NB4 (cell line): ENCODE results near the gene OR10G8.

ENCODE experiments used
- DNase-seq: peaks from one replicate; pipeline ENCODE4 v3.0.0; 2010; ENCODE audit warnings: low read depth
- H3K4me3 ChIP-seq: one replicate; pipeline ENCODE4 v1.5.1; 2011; ENCODE audit warnings: mild to moderate bottlenecking, low read depth, low read length, moderate library complexity
- CTCF ChIP-seq: IDR thresholded peaks from one replicate; pipeline ENCODE4 v1.5.1; 2012; ENCODE audit warnings: low read depth, low read length
- MAX ChIP-seq: IDR thresholded peaks from 2 replicates; pipeline ENCODE4 v1.6.1; 2011; ENCODE audit warnings: low read depth, low read length
- MYC ChIP-seq: IDR thresholded peaks from 2 replicates; pipeline ENCODE4 v1.6.1; 2011; ENCODE audit warnings: low read depth, low read length
- POLR2A ChIP-seq: IDR thresholded peaks from 2 replicates; pipeline ENCODE4 v1.6.1; 2011; ENCODE audit warnings: mild to moderate bottlenecking; ENCODE audit not compliant: insufficient read length; ENCODE audit errors: extremely low read depth

OR10G8 gene

GRCh38 chr11:124069429-124070401 is 43.1 kb downstream of the OR10G8 start:
- peak; percentile 86 for DNase-seq
- TF ChIP-seq CTCF (peak; percentile 72), POLR2A (no peak), MAX (peak; percentile 84), MYC (peak; percentile 78)
- no peak overlapping the region for H3K4me3 ChIP-seq

- peak overlapping the region; percentile 13 for H3K4me3 ChIP-seq
- TF ChIP-seq CTCF (peak; percentile 68), POLR2A (no peak), MYC (no peak), MAX (no peak)
- peak; percentile 88 for DNase-seq
These were observed 44.5 kb downstream of the OR10G8 start for GRCh38 chr11:124070915-124071622.

- DNase-seq, result no peak
- TF ChIP-seq CTCF, result no peak
- TF ChIP-seq MYC, result no peak
- TF ChIP-seq POLR2A, result no peak
- TF ChIP-seq MAX, result no peak
These were observed 45.0 kb downstream of the OR10G8 start for GRCh38 chr11:124071623-124071948.

GRCh38 chr11:124072147-124072546 is 45.5 kb downstream of the OR10G8 start:
- TF ChIP-seq CTCF, result no peak
- TF ChIP-seq POLR2A, result no peak
- no peak for TF ChIP-seq MYC
- TF ChIP-seq MAX, result no peak
- no peak overlapping the region for H3K4me3 ChIP-seq
- no peak for DNase-seq

More at GRCh38 chr11:124071623-124071948, 45.0 kb downstream of the OR10G8 start:
- no peak overlapping the region for H3K4me3 ChIP-seq

GRCh38 chr11:124074554-124074953 is 48.0 kb downstream of the OR10G8 start:
- TF ChIP-seq CTCF, result no peak
- no peak for TF ChIP-seq MYC
- TF ChIP-seq POLR2A, result no peak
- TF ChIP-seq MAX, result no peak
- no peak overlapping the region for H3K4me3 ChIP-seq
- no peak for DNase-seq
